Measurements from ENCODE around the gene SNRPB. TPM values are rescaled to one million over a fixed set of nuclear protein-coding genes. Genes with fewer than 3 reads are reported as not detected.

SNRPB gene
- total RNA-seq, 1 experiment from 2014 or later, result 462 TPM

DNA sequence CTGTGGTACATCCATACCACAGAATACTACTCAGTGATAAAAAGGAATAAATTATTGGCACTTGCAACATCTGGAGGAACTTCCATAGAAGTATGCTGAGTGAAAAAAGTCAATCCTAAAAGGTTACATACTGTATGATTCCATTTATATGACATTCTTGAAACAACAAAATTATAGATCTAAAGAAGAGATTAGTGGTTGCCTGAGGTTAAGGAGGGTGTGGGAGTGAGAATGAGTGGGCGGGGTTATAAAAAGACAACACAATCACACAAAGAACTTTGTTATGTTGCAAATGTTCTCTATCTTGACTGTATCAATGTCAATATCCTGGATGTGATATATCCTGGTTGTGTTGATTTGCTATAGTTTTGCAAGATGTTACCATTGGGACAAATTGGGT, 21.2 kb downstream of the SNRPB start:
- Mint-ChIP-seq H3K36me3 (ENCODE audit: insufficient read depth in 1 of 3, low read depth in 3 of 3) (no peaks in the 10 kb centered on the region), H3K27ac (no peak overlapping the region), H3K4me3 (no peak overlapping the region), H3K27me3 (ENCODE audit: low read depth) (peaks cover 4% of the 10 kb centered on the region; the same call in 1 of the 2 replicates), H3K9me3 (no peaks in the 10 kb centered on the region), H3K4me1 (no peaks in the 10 kb centered on the region)
- H3K79me1 ChIP-seq (ENCODE audit: insufficient read depth, low read depth, low read length, poor library complexity, severe bottlenecking), result no peaks in the 10 kb centered on the region
- no peak overlapping the region for H2BK120ac ChIP-seq (ENCODE audit: low read depth, low read length, poor library complexity, severe bottlenecking)
- no peak overlapping the region for H4K5ac ChIP-seq (ENCODE audit: insufficient read length, low read depth, low read length)
- no peak overlapping the region for H3K56ac ChIP-seq (ENCODE audit: insufficient read length, low read depth, low read length)
- H3K9me3 ChIP-seq (ENCODE audit: control insufficient read depth, low read depth, low read length), result no peaks in the 10 kb centered on the region
- no peak overlapping the region for H3K14ac ChIP-seq (ENCODE audit: insufficient read depth, low read length)
- no peak overlapping the region for H3K4ac ChIP-seq (ENCODE audit: low read depth, low read length)
- H3K4me1 ChIP-seq (ENCODE audit: insufficient read depth, low read length), result no peaks in the 10 kb centered on the region
- no peaks in the 10 kb centered on the region for H4K20me1 ChIP-seq (ENCODE audit: control insufficient read depth, insufficient read depth, insufficient read length)
- TF ChIP-seq, protein P1, sequence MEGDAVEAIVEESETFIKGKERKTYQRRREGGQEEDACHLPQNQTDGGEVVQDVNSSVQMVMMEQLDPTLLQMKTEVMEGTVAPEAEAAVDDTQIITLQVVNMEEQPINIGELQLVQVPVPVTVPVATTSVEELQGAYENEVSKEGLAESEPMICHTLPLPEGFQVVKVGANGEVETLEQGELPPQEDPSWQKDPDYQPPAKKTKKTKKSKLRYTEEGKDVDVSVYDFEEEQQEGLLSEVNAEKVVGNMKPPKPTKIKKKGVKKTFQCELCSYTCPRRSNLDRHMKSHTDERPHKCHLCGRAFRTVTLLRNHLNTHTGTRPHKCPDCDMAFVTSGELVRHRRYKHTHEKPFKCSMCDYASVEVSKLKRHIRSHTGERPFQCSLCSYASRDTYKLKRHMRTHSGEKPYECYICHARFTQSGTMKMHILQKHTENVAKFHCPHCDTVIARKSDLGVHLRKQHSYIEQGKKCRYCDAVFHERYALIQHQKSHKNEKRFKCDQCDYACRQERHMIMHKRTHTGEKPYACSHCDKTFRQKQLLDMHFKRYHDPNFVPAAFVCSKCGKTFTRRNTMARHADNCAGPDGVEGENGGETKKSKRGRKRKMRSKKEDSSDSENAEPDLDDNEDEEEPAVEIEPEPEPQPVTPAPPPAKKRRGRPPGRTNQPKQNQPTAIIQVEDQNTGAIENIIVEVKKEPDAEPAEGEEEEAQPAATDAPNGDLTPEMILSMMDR (conservative IDR thresholded peaks at IDR 0.05), result no peak
- no peak overlapping the region for H3K9ac ChIP-seq (ENCODE audit: extremely low read depth, insufficient read length, low read length)
- H3K4me2 ChIP-seq (ENCODE audit: insufficient read depth, insufficient read length, low read length), result no peak overlapping the region
- no CpG with 5 or more reads among the region's 1 CpG for WGBS (ENCODE audit: extremely low coverage, insufficient read length, low lambda C conversion rate)
- no peak overlapping the region for H3K18ac ChIP-seq (ENCODE audit: insufficient read length, low read depth, low read length)
- H4K91ac ChIP-seq (ENCODE audit: insufficient read length, low read depth, low read length), result no peak overlapping the region
- H2AFZ ChIP-seq (ENCODE audit: low read length), result no peak overlapping the region
- H2AK5ac ChIP-seq (ENCODE audit: insufficient read length, low read length), result no peak overlapping the region
- no peak overlapping the region for H2BK12ac ChIP-seq (ENCODE audit: insufficient read length, low read depth, low read length)
- no peak overlapping the region for H2BK15ac ChIP-seq (ENCODE audit: low read depth, low read length)
- no peaks in the 10 kb centered on the region for H3K79me2 ChIP-seq (ENCODE audit: insufficient read depth, low read length)
- no peak overlapping the region for H3K27ac ChIP-seq (ENCODE audit: insufficient read length, low read depth, low read length)
- H3T11ph ChIP-seq (ENCODE audit: low read length), result no peak overlapping the region
- H4K8ac ChIP-seq (replicated peaks; ENCODE audit: insufficient read length, low read depth, low read length), result no peak overlapping the region
- no peak overlapping the region for H2BK20ac ChIP-seq (ENCODE audit: low read depth, low read length, poor library complexity, severe bottlenecking)
- H3K27me3 ChIP-seq (ENCODE audit: insufficient read depth, low read length), result no peaks in the 10 kb centered on the region
- H3K23me2 ChIP-seq (ENCODE audit: insufficient read length, low read depth, low read length, poor library complexity, severe bottlenecking), result no peaks in the 10 kb centered on the region
- no peak for DNase-seq
- no peak overlapping the region for H2BK5ac ChIP-seq (ENCODE audit: insufficient read length, low read length)
- no peak overlapping the region for H3K23ac ChIP-seq (ENCODE audit: insufficient read length, low read depth, low read length)
